HG03196 (cell line): ENCODE results near the gene DDX19B.
A peak's percentile ranks its signal among the peaks of the same experiment; 100 is the strongest.
"Not testable (repeated sequence)": the region's sequence is repeated elsewhere in the genome, so short reads cannot be mapped to it uniquely, and the experiment has no call there.

Experiments used
- ATAC-seq: cut with Tn5 transposase; IDR thresholded peaks from one replicate; pipeline ENCODE4 v1.9.1; 2021; ENCODE audit not compliant: unreplicated experiment

Gene DDX19B

DNA sequence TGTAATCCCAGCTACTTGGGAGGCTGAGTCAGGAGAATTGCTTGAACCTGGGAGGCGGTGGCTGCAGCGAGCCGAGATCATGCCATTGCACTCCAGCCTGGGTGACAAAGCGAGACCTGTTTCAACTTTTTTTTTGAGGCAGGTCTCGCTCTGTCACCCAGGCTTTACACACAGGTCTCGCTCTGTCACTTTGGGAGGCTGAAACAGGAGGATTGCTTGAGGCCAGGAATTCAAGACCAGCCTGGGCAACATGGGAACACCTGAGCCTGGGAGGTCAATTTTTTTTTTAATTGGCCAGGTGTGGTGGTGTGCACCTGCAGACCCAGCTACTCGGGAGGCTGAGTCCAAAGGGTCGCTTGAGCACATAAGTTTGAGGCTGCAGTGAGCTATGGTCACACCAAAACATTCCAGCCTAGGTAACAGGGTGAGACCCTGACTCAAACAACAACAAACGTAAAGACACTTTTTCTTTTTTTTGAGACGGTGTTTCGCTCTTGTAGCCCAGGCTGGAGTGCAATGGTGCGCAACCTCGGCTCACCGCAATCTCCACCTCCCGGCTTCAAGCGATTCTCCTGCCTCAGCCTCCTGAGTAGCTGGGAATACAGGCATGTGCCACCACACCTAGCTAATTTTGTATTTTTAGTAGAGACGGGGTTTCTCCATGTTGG is 11.5 kb upstream of the DDX19B start:
- ATAC-seq = not testable (repeated sequence)

DNA sequence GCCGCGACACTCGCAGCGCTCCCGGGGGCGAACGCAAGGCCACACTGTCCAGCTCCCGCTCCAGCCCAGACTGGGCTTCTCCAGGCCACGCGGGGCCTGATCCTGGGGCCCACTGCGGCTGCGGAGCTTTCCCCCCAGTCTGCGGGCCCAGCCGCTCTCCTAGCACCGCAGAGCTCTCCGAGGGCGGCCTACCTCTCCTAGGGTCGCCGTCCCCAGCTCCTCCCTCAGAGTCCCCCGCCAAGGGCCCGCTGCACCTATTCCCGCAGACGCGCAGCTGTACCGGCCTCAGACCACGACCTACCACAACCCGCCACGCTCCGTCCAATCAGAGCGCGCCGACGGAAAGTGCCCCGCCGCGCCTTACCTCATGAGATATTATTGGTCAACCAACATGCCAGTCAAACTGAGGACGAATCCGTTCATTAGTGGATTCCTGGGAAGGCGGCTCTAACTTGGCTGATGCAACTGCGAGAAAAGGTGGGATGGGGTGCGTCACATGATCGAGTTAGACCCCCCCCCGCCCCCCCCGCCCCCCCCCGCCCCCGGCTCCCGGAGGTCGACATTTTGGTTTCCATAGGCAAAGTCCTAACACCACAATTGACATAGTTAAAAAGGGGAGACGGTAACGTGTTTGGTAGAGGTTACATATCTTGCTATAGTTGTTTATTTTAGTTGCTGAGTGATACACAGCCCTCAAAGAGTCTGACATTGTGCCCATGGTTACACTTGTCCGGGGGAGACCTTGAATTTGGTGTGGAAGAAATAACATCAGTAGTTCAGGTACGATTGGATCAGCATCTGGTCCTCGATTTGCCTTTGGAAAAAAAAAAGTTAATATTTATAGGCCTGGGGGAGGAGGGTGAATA is 9.5 kb upstream of the DDX19B start, which contains the start of gene AARS1:
Gene AARS1, minus strand, starts transcription at position 278 of the 866 bp plus-strand sequence. CDS start 6,743 bp downstream, outside the sequence.
- ATAC-seq = peak; percentile 97

DNA sequence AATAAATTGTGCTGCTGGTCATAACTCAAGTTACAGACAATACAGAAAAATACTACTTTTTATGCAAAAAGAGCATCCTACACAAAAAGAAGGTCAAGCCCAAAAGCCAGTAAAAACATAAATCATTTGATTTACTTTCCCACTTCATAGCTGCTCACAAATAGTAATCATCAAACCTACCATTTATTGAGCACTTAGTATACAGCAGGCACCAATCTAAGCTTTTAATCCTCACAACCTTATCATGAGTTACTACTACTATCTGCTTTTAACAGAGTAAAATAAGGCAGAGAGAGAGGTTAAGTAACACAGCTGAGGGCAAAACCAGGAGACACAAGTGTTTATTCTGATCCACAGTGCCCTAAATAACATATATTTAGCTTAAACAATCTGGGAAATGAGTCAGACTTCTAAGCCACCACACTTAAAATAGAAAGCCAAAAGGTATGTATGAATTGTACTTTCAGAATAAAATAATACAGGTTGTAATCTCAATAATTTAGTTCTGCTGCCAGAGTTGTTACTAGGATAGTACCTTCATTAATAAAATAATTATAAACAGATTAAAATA is 8.0 kb upstream of the DDX19B start:
- ATAC-seq = no peak

DNA sequence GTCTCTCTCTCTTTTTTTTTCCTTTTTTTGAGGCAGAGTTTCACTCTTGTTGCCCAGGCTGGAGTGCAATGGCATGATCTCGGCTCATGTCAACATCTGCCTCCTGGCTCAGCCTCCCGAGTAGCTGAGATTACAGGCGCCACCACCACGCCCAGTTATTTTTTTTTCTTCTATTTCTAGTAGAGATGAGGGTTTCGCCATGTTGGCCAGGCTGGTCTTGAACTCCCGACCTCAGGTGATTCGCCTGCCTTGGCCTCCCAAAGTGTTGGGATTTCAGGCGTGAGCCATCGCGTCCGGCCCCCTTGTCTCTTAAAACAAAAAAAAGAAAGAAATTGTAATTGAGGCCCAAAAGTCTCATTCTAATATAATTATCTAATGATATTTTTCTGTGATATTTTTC is 6.8 kb upstream of the DDX19B start:
- ATAC-seq = not testable (repeated sequence)

DNA sequence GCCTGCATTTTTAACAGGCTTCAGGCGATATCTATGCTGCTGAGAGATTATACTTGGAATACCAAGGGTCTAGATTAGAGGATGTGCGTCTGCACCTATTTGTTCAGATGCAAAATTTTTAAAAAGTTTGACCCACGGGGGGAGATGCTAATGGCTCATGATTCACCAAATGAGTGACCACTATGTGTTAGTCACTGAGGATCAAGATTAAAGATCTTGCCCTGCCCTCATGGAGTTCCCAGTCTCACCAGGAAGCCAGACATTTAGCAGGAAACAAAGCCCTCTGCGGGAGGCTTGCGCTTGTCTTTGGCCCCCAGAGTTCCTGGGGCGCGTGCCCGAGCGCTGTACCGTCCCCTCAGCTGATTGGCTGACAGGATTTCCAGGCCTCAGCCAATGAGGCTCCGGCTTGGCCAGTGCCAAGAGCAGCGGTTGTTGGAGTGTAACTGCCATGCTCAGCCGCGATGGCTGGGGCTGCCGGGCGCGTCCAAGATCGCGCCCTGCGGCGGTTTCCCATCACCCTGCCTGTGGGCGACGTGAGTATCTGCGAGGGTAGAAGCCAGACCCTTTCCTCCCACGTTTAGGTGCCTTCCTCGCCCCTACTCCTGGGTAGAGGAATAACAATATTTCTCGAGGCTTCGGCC is 4.5 kb upstream of the DDX19B start:
- no peak for ATAC-seq

DNA sequence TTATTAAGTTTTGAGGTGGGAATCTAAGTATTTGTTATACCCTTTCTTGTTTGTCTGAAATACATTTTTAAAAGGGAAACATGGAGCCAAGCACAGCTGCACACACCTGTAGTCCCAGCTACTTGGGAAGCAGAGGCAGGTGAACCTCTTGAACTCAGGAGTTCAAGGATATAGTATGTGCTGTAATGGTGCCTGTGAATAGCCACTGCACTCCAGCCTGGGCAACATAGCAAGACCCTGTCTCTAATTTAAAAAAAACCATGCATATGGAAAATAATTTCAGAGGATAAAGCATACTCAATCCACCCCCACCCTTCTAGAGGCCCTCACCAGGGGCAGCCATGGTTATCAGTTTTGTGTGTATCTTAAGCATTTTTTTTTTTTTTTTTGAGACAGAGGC is 3.4 kb upstream of the DDX19B start:
- no peak for ATAC-seq

DNA sequence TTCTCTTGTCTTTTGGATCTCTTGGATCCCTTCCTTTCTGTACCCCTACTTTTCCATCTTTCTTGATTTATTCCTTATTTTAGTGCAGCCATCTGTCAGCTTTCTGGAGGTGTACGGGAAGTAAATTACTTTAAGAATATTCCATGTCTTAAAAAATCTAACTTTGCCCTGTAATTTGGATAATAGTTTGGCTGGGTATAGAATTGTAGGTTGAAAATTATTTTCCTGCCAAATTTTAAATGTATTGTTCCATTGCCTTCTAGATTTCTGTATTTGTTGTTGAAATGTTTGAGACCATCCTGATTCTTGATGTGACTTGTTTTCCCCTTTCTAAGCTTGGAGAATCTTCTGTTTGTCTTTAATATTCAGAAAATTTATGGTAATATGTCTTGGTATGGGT is 2.1 kb downstream of the DDX19B start:
- no peak for ATAC-seq

DNA sequence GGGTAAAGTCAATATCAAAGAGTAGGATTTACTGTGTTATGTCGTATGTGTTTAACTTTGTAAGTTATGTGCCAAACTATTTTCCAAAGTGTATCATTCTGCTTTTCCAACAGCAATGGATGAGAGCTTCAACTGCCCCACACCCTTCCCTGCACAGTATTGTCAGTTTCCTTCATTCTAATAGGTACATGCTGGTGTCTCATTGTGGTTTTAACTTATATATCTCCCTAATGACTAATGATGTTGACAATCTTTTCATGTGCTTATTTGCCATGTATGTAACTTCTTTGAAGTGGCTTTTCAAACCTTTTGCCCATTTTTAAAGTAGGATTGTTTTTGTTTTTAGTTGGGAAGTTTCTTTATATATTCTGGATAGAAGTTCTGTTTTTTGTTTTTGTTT is 3.8 kb downstream of the DDX19B start:
- no peak for ATAC-seq

DNA sequence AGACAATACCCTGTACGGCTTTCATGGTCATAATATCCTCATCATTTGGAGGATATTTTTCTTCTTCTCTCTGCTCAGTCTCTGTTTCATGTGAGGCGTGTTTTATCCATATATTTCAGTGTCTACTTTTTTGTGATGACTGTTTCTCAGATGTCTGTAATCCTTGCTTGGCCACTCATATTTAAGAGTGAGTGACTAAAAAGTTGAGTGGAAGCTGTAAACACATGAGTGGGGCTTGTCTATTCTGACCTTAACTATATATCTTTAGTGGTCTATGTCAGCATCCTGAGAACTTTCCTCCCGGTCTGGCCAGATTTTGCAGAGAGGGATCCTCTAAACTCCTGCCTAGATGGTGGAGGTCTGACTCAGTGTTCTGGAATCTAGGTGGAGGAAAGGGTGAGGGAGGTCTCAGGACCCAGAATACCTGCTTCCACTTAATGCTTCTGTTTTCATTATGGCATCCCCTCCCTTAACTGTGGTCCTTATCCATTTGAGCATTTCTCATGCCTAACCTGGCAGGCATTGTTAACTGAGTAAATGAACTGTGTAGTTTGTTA is 6.0 kb downstream of the DDX19B start:
- ATAC-seq = no peak

DNA sequence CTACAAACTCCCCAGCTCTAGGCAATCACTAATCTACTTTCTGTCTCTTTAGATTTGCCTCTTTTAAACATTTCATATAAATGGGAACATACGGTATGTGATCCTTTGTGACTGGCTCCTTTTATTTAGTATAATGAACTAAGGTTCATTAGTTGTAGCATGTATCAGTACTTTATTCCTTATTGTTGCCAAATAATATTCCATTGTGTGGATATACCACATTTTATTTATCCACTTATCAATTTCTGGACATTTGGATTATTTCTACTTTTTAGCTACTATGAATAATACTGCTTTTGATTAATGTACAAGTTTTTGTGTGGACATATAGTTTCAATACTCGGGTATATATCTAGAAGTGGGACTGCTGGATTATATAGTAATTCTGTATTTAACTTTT is 7.9 kb downstream of the DDX19B start:
- no peak for ATAC-seq

DNA sequence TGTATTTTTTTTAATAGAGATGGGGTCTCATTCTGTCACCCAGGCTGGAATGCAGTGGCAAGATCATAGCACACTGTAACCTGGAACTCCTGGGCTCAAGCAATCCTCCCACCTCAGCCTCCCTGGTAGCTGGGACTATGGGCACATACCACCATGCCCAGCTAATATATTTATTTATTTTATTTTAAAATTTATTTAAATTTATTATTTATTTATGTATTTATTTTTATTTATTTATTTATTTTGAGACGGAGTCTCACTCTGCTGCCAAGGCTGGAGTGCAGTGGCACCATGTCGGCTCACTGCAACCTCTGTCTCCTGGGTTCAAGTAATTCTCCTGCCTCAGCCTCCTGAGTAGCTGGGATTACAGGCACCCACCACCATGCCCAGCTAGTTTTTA is 8.7 kb downstream of the DDX19B start:
- ATAC-seq = not testable (repeated sequence)

DNA sequence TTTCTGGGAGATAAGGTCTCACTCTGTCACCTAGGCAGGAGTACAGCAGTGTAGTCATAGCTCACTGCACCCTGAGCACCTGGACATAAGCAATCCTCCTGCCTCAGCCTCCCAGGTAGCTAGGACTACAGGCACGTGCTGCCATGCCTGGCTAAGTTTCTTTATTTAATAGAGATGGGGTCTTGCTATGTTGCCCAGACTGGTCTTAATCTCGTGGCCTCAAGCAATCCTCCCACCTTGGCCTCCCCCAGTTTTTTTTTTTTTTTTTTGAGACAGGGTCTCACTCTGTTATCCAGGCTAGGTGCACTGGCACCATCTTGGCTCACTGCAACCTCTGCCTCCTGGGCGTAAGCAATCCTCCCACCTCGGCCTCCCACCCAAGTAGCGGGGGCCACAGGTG is 21.1 kb downstream of the DDX19B start:
- ATAC-seq = no peak

DNA sequence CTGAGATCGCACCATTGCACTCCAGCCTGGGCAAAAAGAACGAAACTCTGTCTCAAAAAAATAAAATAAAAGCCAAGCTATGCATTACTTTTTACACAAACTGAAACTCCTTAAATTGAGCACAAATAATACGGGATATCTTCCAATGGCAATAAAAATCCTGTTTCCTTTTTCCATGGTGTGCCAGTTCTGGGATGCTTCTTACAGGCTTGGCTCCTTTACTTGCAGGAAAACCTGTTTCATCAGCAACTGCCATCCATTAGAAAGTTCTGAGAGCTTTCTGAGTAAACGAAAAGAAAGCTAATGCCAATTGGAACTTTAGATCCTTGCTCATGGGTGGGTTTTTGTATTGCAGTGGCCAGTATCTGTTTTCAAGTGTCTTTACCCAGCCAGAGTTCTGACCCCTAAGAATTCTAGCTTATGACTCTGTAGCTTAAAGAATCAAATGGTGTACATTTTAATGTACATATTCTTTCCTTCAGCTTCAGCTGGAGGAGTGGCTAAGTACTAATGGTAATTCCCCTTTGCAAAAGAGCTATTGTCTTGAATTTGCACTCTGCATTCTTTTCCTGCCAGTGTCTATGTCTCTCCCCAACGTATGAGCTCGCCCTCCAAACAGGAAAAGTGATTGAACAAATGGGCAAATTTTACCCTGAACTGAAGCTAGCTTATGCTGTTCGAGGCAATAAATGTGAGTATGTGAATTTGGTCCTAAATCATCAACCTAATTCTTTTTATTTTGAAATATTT is 26.2 kb downstream of the DDX19B start:
- no peak for ATAC-seq

DNA sequence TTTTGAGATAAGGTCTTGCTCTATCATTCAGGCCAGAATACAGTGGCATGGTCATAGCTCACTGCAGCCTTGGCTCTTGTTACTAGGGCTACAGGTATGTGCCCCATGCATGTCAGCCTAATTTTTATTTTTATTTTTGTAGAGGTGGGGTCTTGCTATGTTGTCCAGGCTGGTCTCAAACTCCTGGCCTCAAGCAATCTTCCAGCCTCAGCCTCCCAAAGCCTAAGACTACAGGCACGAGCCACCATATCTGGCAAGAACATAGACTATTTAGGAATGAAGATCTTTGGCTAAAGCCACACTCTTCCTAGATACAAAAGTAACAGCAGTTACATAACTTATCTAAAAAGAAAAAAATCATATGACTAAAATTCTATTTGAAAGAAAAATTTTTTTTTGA is 32.1 kb downstream of the DDX19B start:
- ATAC-seq = no peak

DNA sequence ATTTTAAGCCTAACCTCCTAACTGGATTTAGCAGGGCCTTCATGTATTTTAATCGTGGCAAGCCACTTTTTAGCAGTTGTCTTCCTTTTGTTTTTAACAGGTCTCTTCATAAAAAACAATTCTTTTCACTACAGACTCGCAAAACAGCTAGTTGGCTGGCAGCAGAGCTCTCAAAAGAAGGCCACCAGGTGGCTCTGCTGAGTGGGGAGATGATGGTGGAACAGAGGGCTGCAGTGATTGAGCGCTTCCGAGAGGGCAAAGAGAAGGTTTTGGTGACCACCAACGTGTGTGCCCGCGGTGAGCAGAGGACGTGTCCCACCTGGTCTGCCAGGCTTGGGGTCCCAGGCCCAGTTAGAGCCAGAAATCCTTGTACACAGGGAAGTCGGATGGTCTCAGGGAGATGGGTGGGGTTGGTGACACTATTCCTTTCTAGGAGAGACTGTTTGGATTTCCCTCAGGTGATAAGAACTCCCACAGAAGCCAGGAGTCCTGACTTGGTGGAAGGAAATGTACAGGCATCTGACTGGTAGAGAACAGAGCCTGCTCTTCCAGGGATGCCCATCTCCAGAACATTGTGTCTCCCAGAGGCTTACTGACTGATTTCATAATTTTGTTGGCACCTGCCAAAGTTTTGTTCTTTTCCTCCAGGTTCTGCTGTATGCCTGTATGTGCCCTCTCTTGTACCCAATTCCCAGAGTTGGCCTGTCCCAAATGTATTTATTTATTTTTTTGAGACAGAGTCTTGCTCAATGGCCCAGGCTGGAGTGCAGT is 32.8 kb downstream of the DDX19B start:
- no peak for ATAC-seq

DNA sequence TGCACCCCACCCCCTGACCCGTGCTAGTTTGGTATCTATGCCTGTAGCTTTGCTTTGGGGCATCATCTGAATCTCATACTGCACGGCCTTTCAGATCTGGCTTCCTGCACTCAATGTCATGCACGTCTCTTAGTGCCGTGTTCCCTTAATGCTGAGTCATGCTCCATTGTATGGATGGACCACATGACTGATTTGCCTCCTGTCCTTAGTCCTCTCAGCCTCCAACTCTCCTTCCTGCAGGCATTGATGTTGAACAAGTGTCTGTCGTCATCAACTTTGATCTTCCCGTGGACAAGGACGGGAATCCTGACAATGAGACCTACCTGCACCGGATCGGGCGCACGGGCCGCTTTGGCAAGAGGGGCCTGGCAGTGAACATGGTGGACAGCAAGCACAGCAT is 33.7 kb downstream of the DDX19B start:
- ATAC-seq = not testable (repeated sequence)

DNA sequence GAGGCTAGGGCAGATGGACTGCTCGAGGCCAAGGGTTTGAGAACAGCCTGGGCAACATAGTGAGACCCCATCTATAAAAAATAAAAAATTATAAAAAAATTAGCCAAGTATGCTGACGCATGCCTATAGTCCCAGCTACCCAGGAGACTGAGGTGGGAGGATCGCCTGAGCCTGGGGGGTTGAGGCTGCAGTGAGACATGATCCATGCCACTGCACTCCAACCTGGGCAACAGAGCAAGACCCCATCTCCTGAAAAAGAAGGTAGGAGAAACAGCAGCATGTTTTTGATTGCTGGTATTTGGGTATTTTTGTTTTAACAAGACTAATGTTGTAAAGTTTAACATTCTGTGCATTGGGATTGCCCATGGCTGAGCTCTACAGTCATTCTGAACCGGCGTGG is 38.8 kb downstream of the DDX19B start:
- ATAC-seq = no peak

DNA sequence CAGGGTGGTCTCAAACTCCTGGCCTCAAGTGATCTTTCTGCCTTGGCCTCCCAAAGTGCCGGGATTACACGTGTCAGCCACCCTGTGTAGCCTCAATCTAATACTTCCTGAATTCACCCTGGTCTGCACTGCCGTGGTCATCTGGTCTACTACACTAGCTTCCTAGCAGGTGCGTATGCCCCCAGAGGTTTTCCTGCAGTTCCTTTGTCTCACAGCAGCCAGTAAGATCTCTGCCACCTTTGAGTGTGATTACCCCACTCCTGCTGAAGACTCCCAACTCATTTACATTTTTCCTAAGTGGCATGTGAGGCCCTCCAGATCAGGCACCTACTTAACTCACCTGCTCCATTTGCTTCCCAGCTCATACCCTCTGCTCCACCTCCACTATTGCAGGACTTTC is 42.6 kb downstream of the DDX19B start:
- no peak for ATAC-seq

DNA sequence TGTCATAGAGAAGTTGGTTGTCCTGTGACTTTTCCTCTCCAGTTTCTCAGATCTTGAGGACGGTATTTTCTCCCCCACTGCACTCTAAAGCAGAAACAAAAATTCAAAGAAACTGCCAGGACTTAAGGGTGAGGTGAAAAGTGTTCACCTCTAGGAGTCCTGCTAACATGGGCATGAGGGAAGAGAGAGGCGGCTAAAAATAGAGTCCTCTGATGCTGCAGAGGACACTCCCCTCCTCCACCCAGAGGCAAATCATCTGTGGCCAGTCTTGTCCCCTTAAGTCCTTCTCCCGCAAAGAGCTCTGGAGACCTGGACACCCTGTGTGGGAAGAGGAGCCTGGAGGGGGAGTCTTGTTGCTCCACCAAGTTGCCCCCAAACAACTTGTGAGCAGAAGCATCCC is 43.0 kb downstream of the DDX19B start:
- no peak for ATAC-seq

DNA sequence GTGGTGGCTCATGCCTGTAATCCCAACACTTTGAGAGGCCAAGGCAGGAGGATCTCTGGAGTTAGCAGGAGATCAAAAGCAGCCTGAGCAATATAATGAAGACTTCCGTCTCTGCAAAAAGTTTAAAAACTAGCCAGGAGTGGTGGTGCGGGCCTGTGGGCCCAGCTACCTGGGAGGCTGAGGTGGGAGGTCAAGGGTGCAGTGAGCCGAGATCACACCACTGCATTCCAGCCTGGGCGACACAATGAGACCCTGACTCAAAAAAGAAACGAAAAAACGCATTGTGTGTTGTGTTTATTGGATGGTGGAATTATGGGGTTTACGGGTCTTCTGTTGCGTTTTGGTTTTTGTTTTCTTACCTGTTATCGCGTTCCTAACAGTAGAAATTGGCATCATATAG is 46.9 kb downstream of the DDX19B start:
- no peak for ATAC-seq
